HepG2 (cell line): ENCODE results near the gene TAS1R1.

ENCODE experiments used
- ELF4 ChIP-seq: sonication (generic); formaldehyde crosslinking; IDR thresholded peaks from 2 replicates; pipeline ENCODE4 v1.5.0; 2020; ENCODE audit warnings: missing genetic modification reagents, mild to moderate bottlenecking, moderate library complexity, borderline replicate concordance
- SMARCE1 ChIP-seq: fragments of 450-650 bp; IDR thresholded peaks from 2 replicates; pipeline ENCODE4 v1.6.1; 2017; ENCODE audit warnings: borderline replicate concordance

DNA sequence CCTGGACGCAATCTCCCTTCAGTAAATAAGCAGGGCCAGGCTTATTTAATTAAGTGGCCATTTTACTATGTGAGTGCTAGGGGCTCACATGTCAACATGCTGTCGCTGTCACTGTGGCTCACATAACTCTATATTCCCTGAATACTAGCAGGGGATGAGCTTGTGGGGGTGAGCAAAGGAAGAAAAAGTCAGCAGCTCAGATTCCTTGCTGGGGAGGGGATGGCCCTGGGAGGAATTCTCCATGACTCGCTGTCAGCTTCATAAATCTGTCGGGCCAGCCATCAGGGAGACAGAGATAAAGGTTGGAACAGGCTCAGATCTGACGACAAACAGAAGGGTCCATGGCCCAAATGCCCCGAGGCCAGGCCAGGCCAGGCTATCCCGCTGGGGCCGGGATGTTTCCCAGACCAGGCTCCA, 37.7 kb upstream of the TAS1R1 start:
- no peak for TF ChIP-seq ELF4 (CRISPR knock-in tag)
- no peak for TF ChIP-seq SMARCE1
